ENCODE results near the gene TNNT3. TPM values are rescaled to one million over a fixed set of nuclear protein-coding genes. Genes with fewer than 3 reads are reported as not detected.

Gene TNNT3
- total RNA-seq (ENCODE audit: unreplicated experiment): not detected
- long read RNA-seq: 0 reads

DNA sequence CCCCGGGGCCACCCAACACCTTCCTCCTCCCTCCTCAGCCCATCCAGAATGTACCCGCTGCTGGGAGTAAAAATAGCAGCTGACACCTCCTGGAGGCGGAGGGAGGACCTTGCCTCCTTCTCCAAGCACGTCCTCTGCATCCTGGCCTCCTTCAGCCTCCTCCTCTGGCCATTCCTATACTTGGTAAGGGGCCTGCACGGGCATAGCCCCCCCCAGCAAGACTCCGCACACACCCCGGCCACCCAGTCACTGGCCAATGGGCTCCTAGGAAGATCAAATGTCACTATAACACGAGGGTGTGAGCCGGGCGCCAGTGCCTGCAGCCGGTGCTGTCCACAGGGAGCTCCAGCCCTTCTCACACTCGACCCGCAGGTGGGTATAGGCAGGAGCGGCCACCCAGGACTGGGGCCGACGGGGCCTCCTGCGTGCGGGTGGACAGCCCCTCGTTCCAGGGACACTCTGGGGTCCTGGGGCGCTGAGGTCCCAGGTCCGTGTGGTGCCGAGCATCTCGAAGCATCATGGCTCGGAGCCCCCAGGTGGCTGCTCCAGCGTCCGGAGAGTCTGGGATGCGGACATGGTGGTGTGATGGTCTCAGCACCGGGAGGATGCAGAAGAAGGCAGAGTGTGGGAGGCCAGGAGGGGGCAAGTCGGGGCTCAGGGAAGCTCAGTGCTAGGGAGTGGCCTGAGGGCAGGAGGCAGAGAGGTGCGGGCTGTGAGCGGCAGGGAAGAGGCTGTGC, at the start of gene TNNT3:
Gene TNNT3, plus strand, starts transcription at position 313 of the 737 bp plus-strand sequence. CDS start 3,172 bp downstream, outside the sequence.
- Mint-ChIP-seq H3K9me3 (ENCODE audit: unreplicated experiment) (no peaks in the 10 kb centered on the region), H3K27me3 (ENCODE audit: unreplicated experiment) (peaks cover 16% of the 10 kb centered on the region)
- no peak for DNase-seq (ENCODE audit: low spot score)

GRCh38 chr11:1870326-1870696, 49.2 kb upstream of the TNNT3 start:
- Mint-ChIP-seq H3K27ac (ENCODE audit: unreplicated experiment) (no peak overlapping the region), H3K4me1 (ENCODE audit: unreplicated experiment) (no peaks in the 10 kb centered on the region), H3K36me3 (ENCODE audit: low read depth, unreplicated experiment) (no peaks in the 10 kb centered on the region), H3K4me3 (ENCODE audit: unreplicated experiment) (no peak overlapping the region), H3K9me3 (ENCODE audit: unreplicated experiment) (no peaks in the 10 kb centered on the region), H3K27me3 (ENCODE audit: unreplicated experiment) (peaks cover 17% of the 10 kb centered on the region)
- DNase-seq (ENCODE audit: low spot score): no peak
- TF ChIP-seq, protein P1, sequence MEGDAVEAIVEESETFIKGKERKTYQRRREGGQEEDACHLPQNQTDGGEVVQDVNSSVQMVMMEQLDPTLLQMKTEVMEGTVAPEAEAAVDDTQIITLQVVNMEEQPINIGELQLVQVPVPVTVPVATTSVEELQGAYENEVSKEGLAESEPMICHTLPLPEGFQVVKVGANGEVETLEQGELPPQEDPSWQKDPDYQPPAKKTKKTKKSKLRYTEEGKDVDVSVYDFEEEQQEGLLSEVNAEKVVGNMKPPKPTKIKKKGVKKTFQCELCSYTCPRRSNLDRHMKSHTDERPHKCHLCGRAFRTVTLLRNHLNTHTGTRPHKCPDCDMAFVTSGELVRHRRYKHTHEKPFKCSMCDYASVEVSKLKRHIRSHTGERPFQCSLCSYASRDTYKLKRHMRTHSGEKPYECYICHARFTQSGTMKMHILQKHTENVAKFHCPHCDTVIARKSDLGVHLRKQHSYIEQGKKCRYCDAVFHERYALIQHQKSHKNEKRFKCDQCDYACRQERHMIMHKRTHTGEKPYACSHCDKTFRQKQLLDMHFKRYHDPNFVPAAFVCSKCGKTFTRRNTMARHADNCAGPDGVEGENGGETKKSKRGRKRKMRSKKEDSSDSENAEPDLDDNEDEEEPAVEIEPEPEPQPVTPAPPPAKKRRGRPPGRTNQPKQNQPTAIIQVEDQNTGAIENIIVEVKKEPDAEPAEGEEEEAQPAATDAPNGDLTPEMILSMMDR (IDR thresholded peaks at IDR 0.05; ENCODE audit: unreplicated experiment): no peak

More for the DNA sequence above, at the start of gene TNNT3:
- Mint-ChIP-seq H3K4me1 (ENCODE audit: unreplicated experiment) (peaks cover 2% of the 10 kb centered on the region), H3K27ac (ENCODE audit: unreplicated experiment) (no peak within 1 kb of the TSS), H3K4me3 (ENCODE audit: unreplicated experiment) (no peak within 1 kb of the TSS), H3K36me3 (ENCODE audit: low read depth, unreplicated experiment) (peaks cover 7% of the 10 kb centered on the region)
- TF ChIP-seq, protein P1 (IDR thresholded peaks at IDR 0.05; ENCODE audit: unreplicated experiment): no peak

- Mint-ChIP-seq H3K36me3 (ENCODE audit: low read depth, unreplicated experiment) (no peaks in the 10 kb centered on the region), H3K27ac (ENCODE audit: unreplicated experiment) (no peak overlapping the region), H3K9me3 (ENCODE audit: unreplicated experiment) (no peaks in the 10 kb centered on the region), H3K27me3 (ENCODE audit: unreplicated experiment) (peaks cover 14% of the 10 kb centered on the region), H3K4me1 (ENCODE audit: unreplicated experiment) (no peaks in the 10 kb centered on the region), H3K4me3 (ENCODE audit: unreplicated experiment) (no peak overlapping the region)
- DNase-seq (ENCODE audit: low spot score): no peak
- TF ChIP-seq, protein P1 (IDR thresholded peaks at IDR 0.05; ENCODE audit: unreplicated experiment): no peak
Measured at GRCh38 chr11:1870721-1871466, 48.6 kb upstream of the TNNT3 start.

GRCh38 chr11:1871531-1871930, 48.0 kb upstream of the TNNT3 start:
- H3K4me1 Mint-ChIP-seq (ENCODE audit: unreplicated experiment): no peaks in the 10 kb centered on the region
- TF ChIP-seq, protein P1 (IDR thresholded peaks at IDR 0.05; ENCODE audit: unreplicated experiment): no peak
- H3K9me3 Mint-ChIP-seq (ENCODE audit: unreplicated experiment): no peaks in the 10 kb centered on the region
- DNase-seq (ENCODE audit: low spot score): no peak
- H3K27ac Mint-ChIP-seq (ENCODE audit: unreplicated experiment): no peak overlapping the region
- H3K36me3 Mint-ChIP-seq (ENCODE audit: low read depth, unreplicated experiment): no peaks in the 10 kb centered on the region
- H3K4me3 Mint-ChIP-seq (ENCODE audit: unreplicated experiment): no peak overlapping the region
- peaks cover 14% of the 10 kb centered on the region for H3K27me3 Mint-ChIP-seq (ENCODE audit: unreplicated experiment)

Measured in endothelial cell (in vitro differentiated cells).